NOMO-1 treated with DMSO at 0.1 percent for 48 hours (cell line): Measurements from ENCODE around the gene PCDHB7.
"Not testable (repeated sequence)": the region's sequence is repeated elsewhere in the genome, so short reads cannot be mapped to it uniquely, and the experiment has no call there.

Source experiments
- DNase-seq: peaks from one replicate; lab custom pipeline; 2025; ENCODE audit not compliant: unreplicated experiment; lab: John Stamatoyannopoulos, UW

PCDHB7 gene

DNA sequence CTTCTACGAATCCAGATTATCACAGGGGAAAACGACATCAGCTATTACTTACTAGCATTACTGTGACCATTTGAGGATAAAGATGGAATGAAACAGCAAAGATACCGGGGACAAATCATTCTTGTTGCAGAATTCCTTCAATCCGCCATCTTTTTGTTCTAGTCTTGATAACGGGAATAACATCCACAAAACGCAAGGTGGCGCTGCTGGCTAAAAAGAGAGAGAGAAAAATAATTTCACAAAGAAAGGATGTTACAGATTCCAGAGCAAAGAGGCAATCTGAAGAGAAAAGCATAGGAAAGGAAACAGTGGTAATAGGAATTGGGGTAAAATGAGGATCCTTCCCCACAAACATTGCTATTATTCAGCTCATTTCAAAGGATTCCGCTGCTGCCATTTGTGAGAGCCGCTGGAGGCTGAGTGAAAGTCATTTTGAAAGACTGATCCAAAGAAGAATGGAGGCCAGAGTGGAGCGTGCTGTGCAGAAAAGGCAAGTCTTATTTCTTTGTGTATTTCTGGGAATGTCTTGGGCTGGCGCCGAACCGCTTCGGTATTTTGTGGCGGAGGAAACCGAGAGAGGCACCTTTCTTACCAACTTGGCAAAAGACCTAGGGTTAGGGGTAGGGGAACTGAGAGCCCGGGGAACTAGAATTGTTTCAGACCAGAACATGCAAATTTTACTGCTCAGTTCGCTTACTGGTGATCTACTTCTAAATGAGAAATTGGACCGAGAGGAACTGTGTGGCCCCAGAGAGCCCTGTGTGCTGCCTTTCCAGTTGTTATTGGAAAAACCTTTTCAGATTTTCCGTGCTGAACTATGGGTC lies at the start of gene PCDHB7:
TSS of gene PCDHB7 (plus strand) at position 264 of the 824 bp plus-strand sequence. CDS start at position 456, 192 bp downstream.
- peak; percentile 1 for DNase-seq

DNA sequence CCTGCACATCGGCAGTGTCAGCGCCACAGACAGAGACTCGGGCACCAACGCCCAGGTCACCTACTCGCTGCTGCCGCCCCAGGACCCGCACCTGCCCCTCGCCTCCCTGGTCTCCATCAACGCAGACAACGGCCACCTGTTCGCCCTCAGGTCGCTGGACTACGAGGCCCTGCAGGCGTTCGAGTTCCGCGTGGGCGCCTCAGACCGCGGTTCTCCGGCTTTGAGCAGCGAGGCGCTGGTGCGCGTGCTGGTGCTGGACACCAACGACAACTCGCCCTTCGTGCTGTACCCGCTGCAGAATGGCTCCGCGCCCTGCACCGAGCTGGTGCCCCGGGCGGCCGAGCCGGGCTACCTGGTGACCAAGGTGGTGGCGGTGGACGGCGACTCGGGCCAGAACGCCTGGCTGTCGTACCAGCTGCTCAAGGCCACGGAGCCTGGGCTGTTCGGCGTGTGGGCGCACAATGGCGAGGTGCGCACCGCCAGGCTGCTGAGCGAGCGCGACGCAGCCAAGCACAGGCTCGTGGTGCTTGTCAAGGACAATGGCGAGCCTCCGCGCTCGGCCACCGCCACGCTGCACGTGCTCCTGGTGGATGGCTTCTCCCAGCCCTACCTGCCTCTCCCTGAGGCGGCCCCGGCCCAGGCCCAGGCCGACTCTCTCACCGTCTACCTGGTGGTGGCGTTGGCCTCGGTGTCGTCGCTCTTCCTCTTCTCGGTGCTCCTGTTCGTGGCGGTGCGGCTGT lies 48.9 kb upstream of the PCDHB7 start:
- not testable (repeated sequence) for DNase-seq

DNA sequence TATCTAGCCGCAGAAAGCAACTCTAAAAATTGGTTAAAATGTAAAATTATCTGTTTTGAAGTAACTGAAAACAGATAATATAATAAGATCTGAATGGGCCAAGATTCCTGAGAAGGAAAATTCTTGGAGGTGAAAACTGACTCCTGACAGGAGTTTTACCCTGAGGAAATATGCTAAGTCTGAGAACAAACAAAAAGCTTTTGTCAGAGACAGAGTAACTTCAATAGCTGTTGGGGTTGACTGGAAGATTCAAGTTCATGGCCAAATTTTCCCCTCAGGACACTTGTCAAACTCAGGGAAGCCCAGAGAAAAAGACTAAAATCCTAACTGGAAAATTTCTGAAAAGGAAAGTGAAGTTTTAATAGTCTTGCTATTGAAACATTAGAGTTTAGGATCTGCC lies 45.1 kb upstream of the PCDHB7 start:
- no peak for DNase-seq

DNA sequence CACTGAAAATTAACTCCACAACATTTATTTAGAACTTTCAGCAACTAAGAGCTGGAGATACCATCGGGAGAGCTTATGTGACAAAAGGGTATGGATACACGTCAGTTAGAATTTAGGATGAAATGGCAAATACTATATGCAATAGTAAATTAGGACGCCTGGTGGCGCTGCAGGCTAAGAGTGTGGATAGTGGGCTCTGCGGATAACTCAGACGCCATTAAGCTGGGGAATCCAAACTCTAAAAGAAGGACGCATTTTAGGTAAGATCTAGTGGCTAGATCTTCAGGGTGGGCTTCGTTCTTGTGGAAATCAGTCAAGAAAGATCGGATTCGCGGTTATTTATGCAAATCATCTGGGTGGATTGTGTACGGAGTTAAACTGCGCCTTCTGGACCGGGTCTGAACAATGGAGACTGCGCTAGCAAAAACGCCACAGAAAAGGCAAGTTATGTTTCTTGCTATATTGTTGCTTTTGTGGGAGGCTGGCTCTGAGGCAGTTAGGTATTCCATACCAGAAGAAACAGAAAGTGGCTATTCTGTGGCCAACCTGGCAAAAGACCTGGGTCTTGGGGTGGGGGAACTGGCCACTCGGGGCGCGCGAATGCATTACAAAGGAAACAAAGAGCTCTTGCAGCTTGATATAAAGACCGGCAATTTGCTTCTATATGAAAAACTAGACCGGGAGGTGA lies 37.3 kb upstream of the PCDHB7 start, which contains the start of gene PCDHB5:
TSS of gene PCDHB5 (plus strand) at position 177 of the 688 bp plus-strand sequence. CDS start at position 406, 229 bp downstream.
- DNase-seq: no peak

DNA sequence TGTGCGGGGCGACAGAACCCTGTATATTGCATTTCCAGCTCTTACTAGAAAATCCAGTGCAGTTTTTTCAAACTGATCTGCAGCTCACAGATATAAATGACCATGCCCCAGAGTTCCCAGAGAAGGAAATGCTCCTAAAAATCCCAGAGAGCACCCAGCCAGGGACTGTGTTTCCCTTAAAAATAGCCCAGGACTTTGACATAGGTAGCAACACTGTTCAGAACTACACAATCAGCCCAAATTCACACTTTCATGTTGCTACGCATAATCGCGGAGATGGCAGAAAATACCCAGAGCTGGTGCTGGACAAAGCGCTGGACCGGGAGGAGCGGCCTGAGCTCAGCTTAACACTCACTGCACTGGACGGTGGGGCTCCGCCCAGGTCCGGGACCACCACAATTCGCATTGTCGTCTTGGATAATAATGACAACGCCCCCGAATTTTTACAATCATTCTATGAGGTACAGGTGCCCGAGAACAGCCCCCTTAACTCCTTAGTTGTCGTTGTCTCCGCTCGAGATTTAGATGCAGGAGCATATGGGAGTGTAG lies 36.7 kb upstream of the PCDHB7 start:
- DNase-seq: no peak

DNA sequence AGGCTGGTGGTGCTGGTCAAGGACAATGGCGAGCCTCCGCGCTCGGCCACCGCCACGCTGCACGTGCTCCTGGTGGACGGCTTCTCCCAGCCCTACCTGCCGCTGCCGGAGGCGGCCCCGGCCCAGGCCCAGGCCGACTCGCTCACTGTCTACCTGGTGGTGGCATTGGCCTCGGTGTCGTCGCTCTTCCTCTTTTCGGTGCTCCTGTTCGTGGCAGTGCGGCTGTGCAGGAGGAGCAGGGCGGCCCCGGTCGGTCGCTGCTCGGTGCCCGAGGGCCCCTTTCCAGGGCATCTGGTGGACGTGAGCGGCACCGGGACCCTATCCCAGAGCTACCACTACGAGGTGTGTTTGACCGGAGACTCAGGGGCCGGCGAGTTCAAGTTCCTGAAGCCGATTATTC lies 35.1 kb upstream of the PCDHB7 start:
- DNase-seq: not testable (repeated sequence)

DNA sequence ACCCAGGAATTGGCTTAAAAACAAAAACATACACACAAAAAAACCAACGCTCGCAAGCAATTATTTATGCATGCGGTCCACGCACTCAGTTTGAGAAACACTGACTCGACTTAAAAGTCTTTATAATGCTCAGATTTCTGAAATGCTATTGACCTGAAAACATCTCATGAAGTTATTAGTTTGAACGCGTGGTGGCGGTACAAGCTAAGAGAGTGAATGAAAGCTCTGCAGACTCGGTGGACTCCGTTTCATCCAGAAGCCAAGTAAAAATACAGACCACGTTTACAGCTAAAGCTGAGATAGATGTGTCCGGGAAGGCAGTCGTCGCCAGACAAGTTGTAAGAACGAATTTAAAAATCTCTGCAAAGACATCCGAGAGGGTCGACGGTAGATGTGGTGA lies 22.6 kb upstream of the PCDHB7 start, which contains the start of gene PCDHB6:
TSS of gene PCDHB6 (plus strand) at position 246 of the 400 bp plus-strand sequence. CDS start 201 bp downstream, outside the sequence.
- DNase-seq: no peak

DNA sequence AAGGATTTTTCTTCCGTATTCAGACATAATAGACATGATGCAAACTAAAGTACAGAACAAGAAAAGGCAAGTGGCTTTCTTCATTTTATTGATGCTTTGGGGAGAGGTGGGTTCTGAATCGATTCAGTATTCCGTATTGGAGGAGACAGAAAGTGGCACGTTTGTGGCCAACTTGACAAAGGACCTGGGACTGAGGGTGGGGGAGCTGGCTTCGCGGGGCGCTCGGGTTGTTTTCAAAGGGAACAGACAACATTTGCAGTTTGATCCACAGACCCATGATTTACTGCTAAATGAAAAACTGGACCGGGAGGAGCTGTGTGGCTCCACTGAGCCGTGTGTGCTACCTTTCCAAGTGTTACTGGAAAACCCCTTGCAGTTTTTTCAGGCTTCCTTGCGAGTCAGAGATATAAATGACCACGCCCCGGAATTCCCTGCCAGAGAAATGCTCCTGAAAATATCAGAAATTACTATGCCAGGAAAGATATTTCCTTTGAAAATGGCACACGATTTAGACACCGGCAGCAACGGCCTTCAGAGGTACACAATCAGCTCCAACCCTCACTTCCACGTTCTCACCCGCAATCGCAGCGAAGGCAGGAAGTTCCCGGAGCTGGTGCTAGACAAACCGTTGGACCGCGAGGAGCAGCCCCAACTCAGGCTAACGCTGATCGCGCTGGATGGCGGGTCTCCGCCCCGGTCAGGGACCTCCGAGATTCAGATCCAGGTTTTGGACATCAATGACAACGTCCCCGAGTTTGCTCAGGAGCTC lies 22.0 kb upstream of the PCDHB7 start:
- no peak for DNase-seq

DNA sequence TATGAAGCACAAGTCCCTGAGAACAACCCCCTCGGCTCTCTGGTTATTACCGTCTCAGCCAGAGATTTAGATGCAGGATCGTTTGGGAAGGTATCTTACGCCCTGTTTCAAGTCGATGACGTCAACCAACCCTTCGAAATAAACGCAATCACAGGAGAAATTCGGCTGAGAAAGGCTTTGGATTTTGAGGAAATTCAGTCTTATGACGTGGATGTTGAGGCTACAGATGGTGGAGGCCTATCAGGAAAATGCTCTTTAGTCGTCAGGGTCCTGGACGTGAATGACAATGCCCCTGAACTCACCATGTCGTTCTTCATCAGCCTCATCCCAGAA lies 21.5 kb upstream of the PCDHB7 start:
- DNase-seq: no peak

DNA sequence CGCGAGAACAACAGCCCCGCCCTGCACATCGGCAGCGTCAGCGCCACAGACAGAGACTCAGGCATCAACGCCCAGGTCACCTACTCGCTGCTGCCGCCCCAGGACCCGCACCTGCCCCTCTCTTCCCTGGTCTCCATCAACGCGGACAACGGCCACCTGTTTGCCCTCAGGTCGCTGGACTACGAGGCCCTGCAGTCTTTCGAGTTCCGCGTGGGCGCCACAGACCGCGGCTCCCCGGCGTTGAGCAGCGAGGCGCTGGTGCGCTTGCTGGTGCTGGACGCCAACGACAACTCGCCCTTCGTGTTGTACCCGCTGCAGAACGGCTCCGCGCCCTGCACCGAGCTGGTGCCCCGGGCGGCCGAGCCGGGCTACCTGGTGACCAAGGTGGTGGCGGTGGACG lies 20.8 kb upstream of the PCDHB7 start:
- not testable (repeated sequence) for DNase-seq

DNA sequence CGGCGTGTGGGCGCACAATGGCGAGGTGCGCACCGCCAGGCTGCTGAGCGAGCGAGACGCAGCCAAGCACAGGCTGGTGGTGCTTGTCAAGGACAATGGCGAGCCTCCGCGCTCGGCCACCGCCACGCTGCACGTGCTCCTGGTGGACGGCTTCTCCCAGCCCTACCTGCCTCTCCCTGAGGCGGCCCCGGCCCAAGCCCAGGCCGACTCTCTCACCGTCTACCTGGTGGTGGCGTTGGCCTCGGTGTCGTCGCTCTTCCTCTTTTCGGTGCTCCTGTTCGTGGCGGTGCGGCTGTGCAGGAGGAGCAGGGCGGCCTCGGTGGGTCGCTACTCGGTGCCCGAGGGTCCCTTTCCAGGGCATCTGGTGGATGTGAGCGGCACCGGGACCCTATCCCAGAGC lies 20.3 kb upstream of the PCDHB7 start:
- not testable (repeated sequence) for DNase-seq

DNA sequence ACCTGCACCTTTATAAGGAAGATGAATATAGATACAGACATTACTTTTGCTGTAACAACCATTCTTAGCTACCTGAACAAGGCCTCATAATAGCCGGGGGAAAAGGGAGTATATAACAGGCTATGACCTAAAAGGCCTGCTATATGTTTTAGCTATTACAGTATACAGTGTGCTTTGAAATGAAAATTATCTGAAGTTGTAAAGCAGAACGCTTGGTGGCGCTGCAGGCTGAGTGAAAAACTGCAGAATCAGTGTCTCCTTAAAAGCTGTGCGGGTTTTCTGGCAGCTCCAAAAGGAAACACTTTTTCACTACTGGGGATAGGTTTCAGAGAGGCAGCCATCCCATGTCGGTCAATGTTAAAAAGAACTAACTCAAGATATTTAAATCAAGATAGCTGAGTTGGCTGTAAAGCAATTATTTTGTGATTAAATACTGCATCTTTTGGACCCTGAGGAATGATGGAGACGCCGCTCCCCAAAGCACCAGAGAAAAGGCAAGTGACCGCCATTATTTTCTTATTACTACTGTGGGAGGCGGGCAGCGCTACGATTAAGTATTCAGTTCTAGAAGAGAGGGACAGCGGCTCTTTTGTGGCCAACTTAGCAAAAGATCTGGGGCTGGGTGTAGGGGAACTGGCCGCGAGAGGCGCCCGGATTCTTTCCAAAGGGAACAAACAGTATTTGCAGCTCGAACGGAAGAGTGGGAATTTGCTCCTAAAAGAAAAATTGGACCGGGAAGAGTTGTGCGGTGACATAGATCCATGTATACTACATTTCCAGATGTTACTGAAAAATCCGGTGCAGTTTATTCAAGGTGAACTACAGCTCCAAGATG lies 16.7 kb upstream of the PCDHB7 start:
- DNase-seq: no peak

DNA sequence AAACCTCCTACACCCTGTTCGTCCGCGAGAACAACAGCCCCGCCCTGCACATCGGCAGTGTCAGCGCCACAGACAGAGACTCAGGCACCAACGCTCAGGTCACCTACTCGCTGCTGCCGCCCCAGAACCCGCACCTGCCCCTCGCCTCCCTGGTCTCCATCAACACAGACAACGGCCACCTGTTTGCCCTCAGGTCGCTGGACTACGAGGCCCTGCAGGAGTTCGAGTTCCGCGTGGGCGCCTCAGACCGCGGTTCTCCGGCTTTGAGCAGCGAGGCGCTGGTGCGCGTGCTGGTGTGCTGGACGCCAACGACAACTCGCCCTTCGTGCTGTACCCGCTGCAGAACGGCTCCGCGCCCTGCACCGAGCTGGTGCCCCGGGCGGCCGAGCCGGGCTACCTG lies 15.1 kb upstream of the PCDHB7 start:
- DNase-seq: not testable (repeated sequence)

DNA sequence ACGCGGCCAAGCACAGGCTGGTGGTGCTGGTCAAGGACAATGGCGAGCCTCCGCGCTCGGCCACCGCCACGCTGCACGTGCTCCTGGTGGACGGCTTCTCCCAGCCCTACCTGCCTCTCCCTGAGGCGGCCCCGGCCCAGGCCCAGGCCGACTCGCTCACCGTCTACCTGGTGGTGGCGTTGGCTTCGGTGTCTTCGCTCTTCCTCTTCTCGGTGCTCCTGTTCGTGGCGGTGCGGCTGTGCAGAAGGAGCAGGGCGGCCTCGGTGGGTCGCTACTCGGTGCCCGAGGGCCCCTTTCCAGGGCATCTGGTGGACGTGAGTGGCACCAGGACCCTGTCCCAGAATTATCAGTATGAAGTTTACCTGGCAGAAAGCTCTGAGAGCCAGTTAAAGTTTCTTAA lies 14.5 kb upstream of the PCDHB7 start:
- not testable (repeated sequence) for DNase-seq

DNA sequence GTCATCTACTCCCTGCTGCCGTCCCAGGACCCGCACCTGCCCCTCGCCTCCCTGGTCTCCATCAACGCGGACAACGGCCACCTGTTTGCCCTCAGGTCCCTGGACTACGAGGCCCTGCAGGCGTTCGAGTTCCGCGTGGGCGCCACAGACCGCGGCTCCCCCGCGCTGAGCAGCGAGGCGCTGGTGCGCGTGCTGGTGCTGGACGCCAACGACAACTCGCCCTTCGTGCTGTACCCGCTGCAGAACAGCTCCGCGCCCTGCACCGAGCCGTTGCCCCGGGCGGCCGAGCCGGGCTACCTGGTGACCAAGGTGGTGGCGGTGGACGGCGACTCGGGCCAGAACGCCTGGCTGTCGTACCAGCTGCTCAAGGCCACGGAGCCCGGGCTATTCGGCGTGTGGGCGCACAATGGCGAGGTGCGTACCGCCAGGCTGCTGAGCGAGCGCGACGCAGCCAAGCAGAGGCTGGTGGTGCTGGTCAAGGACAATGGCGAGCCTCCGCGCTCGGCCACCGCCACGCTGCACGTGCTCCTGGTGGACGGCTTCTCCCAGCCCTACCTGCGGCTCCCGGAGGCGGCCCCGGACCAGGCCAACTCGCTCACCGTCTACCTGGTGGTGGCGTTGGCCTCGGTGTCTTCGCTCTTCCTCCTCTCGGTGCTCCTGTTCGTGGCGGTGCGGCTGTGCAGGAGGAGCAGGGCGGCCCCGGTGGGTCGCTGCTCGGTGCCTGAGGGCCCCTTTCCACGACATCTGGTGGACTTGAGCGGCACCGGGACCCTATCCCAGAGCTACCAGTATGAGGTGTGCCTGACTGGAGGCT lies 2.1 kb downstream of the PCDHB7 start:
- DNase-seq: not testable (repeated sequence)

DNA sequence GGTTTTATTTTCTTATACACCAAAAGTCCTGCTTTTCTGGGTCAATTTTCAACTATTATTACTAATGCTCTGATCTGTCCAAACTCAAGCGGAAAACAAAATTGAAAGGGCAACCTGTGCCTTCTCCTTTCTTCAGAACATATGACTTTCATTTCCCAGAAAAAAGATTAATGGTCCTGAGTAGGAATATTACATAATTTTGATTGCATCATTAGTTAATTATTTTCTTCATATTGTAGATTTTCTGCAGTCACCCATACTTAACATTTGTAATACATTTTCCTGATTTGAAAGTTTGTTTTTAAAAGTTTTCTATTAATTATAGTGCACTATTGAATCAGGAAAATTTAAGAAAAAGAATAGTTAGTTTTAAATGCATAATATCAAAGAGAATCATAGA lies 3.5 kb downstream of the PCDHB7 start:
- DNase-seq: no peak

DNA sequence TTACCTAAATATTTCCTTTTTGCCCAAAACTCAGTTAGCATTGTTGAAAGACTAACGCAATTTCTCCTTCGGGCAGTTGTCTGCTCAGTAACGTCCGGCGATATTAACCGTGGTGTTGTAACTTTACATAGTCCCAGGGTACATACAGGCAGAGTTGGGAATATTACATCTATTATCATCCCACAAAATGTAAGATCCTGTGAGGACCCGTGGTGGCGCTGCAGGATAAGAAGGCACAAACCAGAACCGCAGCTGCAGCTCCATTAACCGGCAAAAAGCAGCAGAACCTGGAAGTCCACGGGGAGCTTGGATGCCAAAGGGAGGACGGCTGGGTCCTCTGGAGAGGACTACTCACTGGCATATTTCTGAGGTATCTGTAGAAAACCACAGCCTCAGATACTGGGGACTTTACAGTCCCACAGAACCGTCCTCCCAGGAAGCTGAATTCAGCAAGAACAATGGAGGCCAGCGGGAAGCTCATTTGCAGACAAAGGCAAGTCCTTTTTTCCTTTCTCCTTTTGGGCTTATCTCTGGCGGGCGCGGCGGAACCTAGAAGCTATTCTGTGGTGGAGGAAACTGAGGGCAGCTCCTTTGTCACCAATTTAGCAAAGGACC lies 5.2 kb downstream of the PCDHB7 start, which contains the start of gene PCDHB8:
TSS of gene PCDHB8 (plus strand) at position 214 of the 615 bp plus-strand sequence. CDS start at position 459, 245 bp downstream.
- DNase-seq: not testable (repeated sequence)

DNA sequence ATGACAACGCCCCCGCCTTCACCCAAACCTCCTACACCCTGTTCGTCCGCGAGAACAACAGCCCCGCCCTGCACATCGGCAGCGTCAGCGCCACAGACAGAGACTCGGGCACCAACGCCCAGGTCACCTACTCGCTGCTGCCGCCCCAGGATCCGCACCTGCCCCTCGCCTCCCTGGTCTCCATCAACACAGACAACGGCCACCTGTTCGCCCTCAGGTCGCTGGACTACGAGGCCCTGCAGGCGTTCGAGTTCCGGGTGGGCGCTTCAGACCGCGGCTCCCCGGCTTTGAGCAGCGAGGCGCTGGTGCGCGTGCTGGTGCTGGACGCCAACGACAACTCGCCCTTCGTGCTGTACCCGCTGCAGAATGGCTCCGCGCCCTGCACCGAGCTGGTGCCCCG lies 6.9 kb downstream of the PCDHB7 start:
- not testable (repeated sequence) for DNase-seq
